Measurements from ENCODE around the gene NCEH1.

NCEH1 gene

GRCh38 chr3:172687501-172687900 is 23.4 kb downstream of the NCEH1 start:
- no peak for DNase-seq (ENCODE audit: low read depth, low spot score)
- no peak for TF ChIP-seq SUZ12 (IDR thresholded peaks at IDR 0.05; ENCODE audit: extremely low read depth, insufficient read depth, insufficient read length)
- TF ChIP-seq YY1 (IDR thresholded peaks at IDR 0.05; ENCODE audit: insufficient read depth, insufficient read length), result no peak
- TF ChIP-seq ZNF274 (IDR thresholded peaks at IDR 0.05; ENCODE audit: low read depth, low read length), result no peak
- H3K27me3 ChIP-seq (ENCODE audit: insufficient read depth, insufficient read length), result no peaks in the 10 kb centered on the region
- no peak overlapping the region for H3K4me3 ChIP-seq (ENCODE audit: insufficient read length, low read depth)
- no peaks in the 10 kb centered on the region for H3K9me3 ChIP-seq (ENCODE audit: insufficient read depth, low read length)
- no peak overlapping the region for H3K9ac ChIP-seq (ENCODE audit: insufficient read length, low read depth)
- no peaks in the 10 kb centered on the region for H3K36me3 ChIP-seq (ENCODE audit: insufficient read depth, insufficient read length, low read length)
- no peaks in the 10 kb centered on the region for H3K4me1 ChIP-seq (ENCODE audit: insufficient read depth, insufficient read length)

GRCh38 chr3:172685331-172686214 is 25.3 kb downstream of the NCEH1 start:
- Histone ChIP-seq H3K4me1 (ENCODE audit: insufficient read depth, insufficient read length) (no peaks in the 10 kb centered on the region), H3K9me3 (ENCODE audit: insufficient read depth, low read length) (no peaks in the 10 kb centered on the region), H3K27me3 (ENCODE audit: insufficient read depth, insufficient read length) (no peaks in the 10 kb centered on the region), H3K9ac (ENCODE audit: insufficient read length, low read depth) (no peak overlapping the region), H3K36me3 (ENCODE audit: insufficient read depth, insufficient read length, low read length) (no peaks in the 10 kb centered on the region), H3K4me3 (ENCODE audit: insufficient read length, low read depth) (no peak overlapping the region)
- DNase-seq (ENCODE audit: low read depth, low spot score), result no peak
- no peak for TF ChIP-seq ZNF274 (IDR thresholded peaks at IDR 0.05; ENCODE audit: low read depth, low read length)
- no peak for TF ChIP-seq YY1 (IDR thresholded peaks at IDR 0.05; ENCODE audit: insufficient read depth, insufficient read length)
- no peak for TF ChIP-seq SUZ12 (IDR thresholded peaks at IDR 0.05; ENCODE audit: extremely low read depth, insufficient read depth, insufficient read length)

- Histone ChIP-seq H3K36me3 (ENCODE audit: insufficient read depth, insufficient read length, low read length) (no peaks in the 10 kb centered on the region), H3K4me3 (ENCODE audit: insufficient read length, low read depth) (no peak overlapping the region), H3K4me1 (ENCODE audit: insufficient read depth, insufficient read length) (no peaks in the 10 kb centered on the region), H3K9ac (ENCODE audit: insufficient read length, low read depth) (no peak overlapping the region), H3K27me3 (ENCODE audit: insufficient read depth, insufficient read length) (no peaks in the 10 kb centered on the region), H3K9me3 (ENCODE audit: insufficient read depth, low read length) (no peaks in the 10 kb centered on the region; the same call in 1 of the 2 replicates)
- TF ChIP-seq ZNF274 (IDR thresholded peaks at IDR 0.05; ENCODE audit: low read depth, low read length), result no peak
- TF ChIP-seq SUZ12 (IDR thresholded peaks at IDR 0.05; ENCODE audit: extremely low read depth, insufficient read depth, insufficient read length), result no peak
- TF ChIP-seq YY1 (IDR thresholded peaks at IDR 0.05; ENCODE audit: insufficient read depth, insufficient read length), result no peak
- DNase-seq (ENCODE audit: low read depth, low spot score), result no peak
These were observed 30.2 kb downstream of the NCEH1 start for GRCh38 chr3:172680684-172681083.

- Histone ChIP-seq H3K4me1 (ENCODE audit: insufficient read depth, insufficient read length) (no peaks in the 10 kb centered on the region), H3K4me3 (ENCODE audit: insufficient read length, low read depth) (no peak overlapping the region), H3K9me3 (ENCODE audit: insufficient read depth, low read length) (no peaks in the 10 kb centered on the region; the same call in 1 of the 2 replicates), H3K27me3 (ENCODE audit: insufficient read depth, insufficient read length) (no peaks in the 10 kb centered on the region), H3K9ac (ENCODE audit: insufficient read length, low read depth) (no peak overlapping the region), H3K36me3 (ENCODE audit: insufficient read depth, insufficient read length, low read length) (no peaks in the 10 kb centered on the region)
- no peak for DNase-seq (ENCODE audit: low read depth, low spot score)
- TF ChIP-seq ZNF274 (IDR thresholded peaks at IDR 0.05; ENCODE audit: low read depth, low read length), result no peak
- no peak for TF ChIP-seq SUZ12 (IDR thresholded peaks at IDR 0.05; ENCODE audit: extremely low read depth, insufficient read depth, insufficient read length)
- TF ChIP-seq YY1 (IDR thresholded peaks at IDR 0.05; ENCODE audit: insufficient read depth, insufficient read length), result no peak
These were observed 31.3 kb downstream of the NCEH1 start for GRCh38 chr3:172679599-172679998.

GRCh38 chr3:172678068-172678467 is 32.8 kb downstream of the NCEH1 start:
- TF ChIP-seq SUZ12 (IDR thresholded peaks at IDR 0.05; ENCODE audit: extremely low read depth, insufficient read depth, insufficient read length) (no peak), ZNF274 (IDR thresholded peaks at IDR 0.05; ENCODE audit: low read depth, low read length) (no peak), YY1 (IDR thresholded peaks at IDR 0.05; ENCODE audit: insufficient read depth, insufficient read length) (no peak)
- Histone ChIP-seq H3K4me1 (ENCODE audit: insufficient read depth, insufficient read length) (no peaks in the 10 kb centered on the region), H3K9ac (ENCODE audit: insufficient read length, low read depth) (no peak overlapping the region), H3K9me3 (ENCODE audit: insufficient read depth, low read length) (no peaks in the 10 kb centered on the region; the same call in 1 of the 2 replicates), H3K27me3 (ENCODE audit: insufficient read depth, insufficient read length) (no peaks in the 10 kb centered on the region), H3K4me3 (ENCODE audit: insufficient read length, low read depth) (no peak overlapping the region), H3K36me3 (ENCODE audit: insufficient read depth, insufficient read length, low read length) (no peaks in the 10 kb centered on the region)
- DNase-seq (ENCODE audit: low read depth, low spot score), result no peak

GRCh38 chr3:172676196-172676922 is 34.5 kb downstream of the NCEH1 start:
- DNase-seq (ENCODE audit: low read depth, low spot score), result no peak
- no peak for TF ChIP-seq YY1 (IDR thresholded peaks at IDR 0.05; ENCODE audit: insufficient read depth, insufficient read length)
- no peak for TF ChIP-seq SUZ12 (IDR thresholded peaks at IDR 0.05; ENCODE audit: extremely low read depth, insufficient read depth, insufficient read length)
- no peak for TF ChIP-seq ZNF274 (IDR thresholded peaks at IDR 0.05; ENCODE audit: low read depth, low read length)
- H3K4me3 ChIP-seq (ENCODE audit: insufficient read length, low read depth), result no peak overlapping the region

More at GRCh38 chr3:172676196-172676922, 34.5 kb downstream of the NCEH1 start:
- Histone ChIP-seq H3K36me3 (ENCODE audit: insufficient read depth, insufficient read length, low read length) (no peaks in the 10 kb centered on the region), H3K27me3 (ENCODE audit: insufficient read depth, insufficient read length) (no peaks in the 10 kb centered on the region), H3K9ac (ENCODE audit: insufficient read length, low read depth) (no peak overlapping the region), H3K4me1 (ENCODE audit: insufficient read depth, insufficient read length) (peaks cover 3% of the 10 kb centered on the region), H3K9me3 (ENCODE audit: insufficient read depth, low read length) (no peaks in the 10 kb centered on the region; the same call in 1 of the 2 replicates)

Data from NT2/D1 (cell line).